Fibroblast of villous mesenchyme (primary cell): ENCODE measurements around the gene GAST. TPM values are rescaled to one million over a fixed set of nuclear protein-coding genes. Genes with fewer than 3 reads are reported as not detected.
"Not testable (repeated sequence)": the region's sequence is repeated elsewhere in the genome, so short reads cannot be mapped to it uniquely, and the experiment has no call there.

Experiments
- DNase-seq: peaks from one replicate; pipeline ENCODE4 v3.0.0-alpha.2; 2010; ENCODE audit warnings: low read depth
- H3K4me3 ChIP-seq: 2 replicates; pipeline ENCODE4 v1.5.1; 2011; ENCODE audit warnings: low read depth, mild to moderate bottlenecking, low read length
- CTCF ChIP-seq: IDR thresholded peaks from 2 replicates; pipeline ENCODE4 v1.5.1; 2012; ENCODE audit warnings: low read depth, mild to moderate bottlenecking, low read length; ENCODE audit not compliant: insufficient read depth
- total RNA-seq: library from RNA; depleted of rRNA; stranded (reverse); fragments of >200 nt; gene quantifications from 2 replicates; pipeline ENCODE4 v1.2.3, GENCODE V29; 2012

GAST gene
- total RNA-seq, 1 donor: not detected

GRCh38 chr17:41697122-41697962, 14.8 kb upstream of the GAST start:
- TF ChIP-seq CTCF: no peak
- H3K4me3 ChIP-seq: no peak overlapping the region
- peak; percentile 99 for DNase-seq

- not testable (repeated sequence) for H3K4me3 ChIP-seq, DNase-seq
These were observed 11.3 kb upstream of the GAST start for GRCh38 chr17:41700843-41701242.

GRCh38 chr17:41702712-41703111, 9.4 kb upstream of the GAST start:
- no peak for TF ChIP-seq CTCF
- DNase-seq: peak; percentile 42
- no peak overlapping the region for H3K4me3 ChIP-seq

- peak; percentile 57 for DNase-seq
- no peak overlapping the region for H3K4me3 ChIP-seq
- TF ChIP-seq CTCF: no peak
These were observed 6.7 kb upstream of the GAST start for GRCh38 chr17:41705271-41705991.

- no peak for TF ChIP-seq CTCF
- H3K4me3 ChIP-seq: no peak overlapping the region
- no peak for DNase-seq
These were observed 4.1 kb upstream of the GAST start for GRCh38 chr17:41707803-41708669.

- TF ChIP-seq CTCF: no peak
- H3K4me3 ChIP-seq: no peak overlapping the region
- peak; percentile 76 for DNase-seq
These were observed 1.6 kb upstream of the GAST start for GRCh38 chr17:41710472-41711090.
